GM18870 (cell line): ENCODE results near the gene RALGAPA2.
"Not testable (repeated sequence)": the region's sequence is repeated elsewhere in the genome, so short reads cannot be mapped to it uniquely, and the experiment has no call there.

ENCODE experiments used
- ATAC-seq: cut with Tn5 transposase; IDR thresholded peaks from one replicate; pipeline ENCODE4 v1.9.1; 2021; ENCODE audit warnings: moderate library complexity; ENCODE audit not compliant: unreplicated experiment

The RALGAPA2 gene

GRCh38 chr20:20355503-20355902 lies 356.9 kb downstream of the RALGAPA2 start:
- ATAC-seq, result not testable (repeated sequence)

- no peak for ATAC-seq
These were observed 358.9 kb downstream of the RALGAPA2 start for GRCh38 chr20:20353576-20353975.

GRCh38 chr20:20344476-20344875 lies 368.0 kb downstream of the RALGAPA2 start:
- ATAC-seq, result no peak

DNA sequence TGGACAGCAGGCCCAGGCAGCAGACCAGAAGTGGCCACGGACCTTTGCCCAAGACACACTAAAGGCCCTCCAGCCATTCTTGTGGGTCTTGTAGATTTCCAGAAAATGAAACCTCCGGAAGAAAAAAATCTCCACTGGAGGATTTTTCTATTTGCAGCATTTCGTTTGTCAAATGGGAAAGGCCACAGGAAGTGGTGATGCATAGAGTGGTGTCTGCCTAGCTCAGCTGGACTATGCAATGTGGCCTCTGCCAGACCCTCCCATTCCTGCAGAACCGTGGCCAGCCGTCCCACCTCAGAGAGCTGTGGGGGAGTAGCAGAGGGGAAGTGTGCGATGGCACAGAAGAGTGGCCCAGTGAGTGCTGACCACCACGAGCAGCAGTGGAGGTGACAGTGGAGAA lies 368.5 kb downstream of the RALGAPA2 start:
- ATAC-seq, result no peak
